ENCODE data around the gene ANXA11.
"Not testable (repeated sequence)": the region's sequence is repeated elsewhere in the genome, so short reads cannot be mapped to it uniquely, and the experiment has no call there.

The ANXA11 gene

DNA sequence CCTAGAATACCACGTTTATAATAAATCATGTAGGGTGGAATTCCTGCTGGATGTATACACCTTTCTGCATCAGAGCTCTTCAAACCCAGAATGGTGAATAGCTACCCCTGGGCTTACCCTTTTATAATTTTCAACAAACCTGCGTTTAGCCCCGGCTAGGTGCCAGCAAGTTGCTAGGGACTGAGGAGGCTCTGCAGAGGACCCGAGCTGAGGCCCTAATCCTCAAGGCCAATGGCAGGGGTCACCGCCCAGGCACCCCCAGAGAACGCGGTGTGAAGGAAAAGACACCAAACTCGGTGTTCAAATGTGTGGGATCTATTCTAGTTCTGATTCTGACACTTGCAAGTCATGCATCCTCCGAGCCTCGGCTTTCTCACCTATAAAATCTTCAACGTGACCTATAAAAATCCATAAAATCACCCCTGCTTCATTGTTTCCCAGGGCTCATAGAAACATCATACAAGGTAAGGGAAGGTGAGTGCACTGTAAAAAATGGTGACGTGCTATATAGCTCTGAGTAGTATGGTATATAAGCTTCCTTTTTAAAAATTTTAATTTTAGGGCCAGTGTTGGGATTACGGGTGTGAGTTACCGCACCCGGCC lies 2.5 kb upstream of the ANXA11 start:
- DNase-seq (ENCODE audit: low read depth): no peak

DNA sequence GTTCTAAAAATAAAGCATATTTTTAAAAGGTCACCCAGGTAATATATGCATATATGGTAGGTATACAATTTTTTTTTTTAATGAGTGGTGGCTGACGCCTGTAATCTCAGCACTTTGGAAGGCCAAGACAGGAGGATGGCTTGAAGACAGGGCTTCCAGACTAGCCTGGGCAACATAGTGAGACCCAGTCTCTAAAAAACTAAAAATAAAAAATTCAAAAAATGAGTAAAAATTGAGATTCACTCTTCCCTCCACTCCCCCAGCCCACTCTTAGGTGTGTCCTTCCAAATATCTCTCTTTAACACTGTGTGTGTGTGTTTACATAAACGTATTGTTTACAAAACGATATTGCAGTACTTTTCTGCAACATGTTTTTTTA lies 929 bp upstream of the ANXA11 start:
- DNase-seq (ENCODE audit: low read depth): no peak

DNA sequence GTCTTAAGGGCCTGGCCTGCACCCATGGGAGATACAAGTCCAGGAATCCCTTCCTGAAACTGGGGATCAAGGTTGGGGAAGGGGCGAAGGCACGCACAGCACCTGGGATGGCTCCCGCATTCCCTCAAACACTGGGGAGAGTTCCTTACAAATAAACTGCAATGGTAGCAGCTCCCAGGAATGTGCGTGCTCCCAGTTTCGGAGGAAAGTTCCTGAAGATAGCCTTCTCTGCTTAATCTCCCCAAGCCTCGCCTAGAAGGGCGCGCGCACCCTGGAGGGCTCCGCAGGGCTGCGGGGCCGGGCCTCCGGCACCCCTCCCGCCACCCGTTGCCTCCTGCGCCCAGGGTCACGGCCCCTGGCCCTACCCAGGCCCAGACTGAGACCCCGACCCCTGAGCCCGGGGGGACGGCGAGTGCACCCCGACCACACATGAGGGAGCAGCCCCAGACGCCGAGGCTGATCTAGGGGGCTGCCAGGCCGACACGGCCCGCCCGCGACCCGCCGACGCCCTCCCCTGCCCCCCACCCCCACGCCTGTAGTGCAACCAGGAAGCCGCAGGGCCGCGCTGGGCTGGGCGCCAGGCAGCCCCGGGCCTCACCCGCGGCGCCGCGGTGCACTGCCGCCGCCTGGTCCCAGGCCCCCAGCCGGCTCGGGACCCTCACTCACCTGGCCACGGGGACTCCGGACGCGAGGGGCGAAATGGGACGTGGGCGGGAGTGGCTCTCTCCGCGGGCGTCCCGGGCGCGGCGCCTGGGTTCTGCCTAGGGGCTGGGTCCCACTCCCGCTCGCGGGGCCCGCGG lies 460 bp downstream of the ANXA11 start:
- DNase-seq (ENCODE audit: low read depth): no peak

DNA sequence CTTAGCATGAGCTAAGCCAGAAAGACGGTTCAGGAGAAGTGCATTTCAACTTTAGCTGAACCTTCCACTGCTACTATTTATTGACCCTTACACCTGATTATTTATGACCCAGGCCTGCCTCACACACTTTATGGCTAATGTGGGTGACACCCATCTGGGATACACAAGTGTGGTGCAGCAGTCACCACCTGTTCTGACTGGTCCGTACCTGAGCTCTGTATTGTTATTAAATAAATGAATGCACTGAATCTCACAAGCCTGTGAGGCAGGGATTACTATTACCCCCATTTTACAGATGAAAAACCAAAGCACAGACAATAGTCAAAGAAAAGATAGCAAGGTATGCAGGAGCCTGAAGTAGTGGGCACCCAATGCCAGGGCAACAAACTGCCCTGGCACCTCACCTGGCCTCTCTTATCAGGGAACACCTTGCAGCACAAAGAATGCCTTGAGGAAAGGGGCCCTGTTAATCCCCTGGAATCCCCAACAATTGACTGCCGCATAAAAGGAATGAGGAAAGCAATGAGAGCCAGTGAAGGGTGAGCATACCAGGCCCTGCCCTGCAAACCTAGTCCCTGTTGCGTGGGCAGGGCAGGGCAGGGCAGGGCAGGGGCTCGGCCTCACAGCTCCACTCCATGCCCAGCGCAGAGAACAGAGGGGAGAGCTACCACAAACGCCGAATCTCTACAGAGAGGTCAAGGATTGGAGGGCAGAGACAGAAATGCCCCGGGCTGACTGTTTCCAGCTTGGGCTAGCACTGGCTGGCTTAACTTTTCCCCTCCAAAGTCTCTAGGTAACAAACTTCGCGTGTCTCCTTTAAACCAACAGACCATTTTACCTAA lies 1.3 kb downstream of the ANXA11 start:
- DNase-seq (ENCODE audit: low read depth): no peak

DNA sequence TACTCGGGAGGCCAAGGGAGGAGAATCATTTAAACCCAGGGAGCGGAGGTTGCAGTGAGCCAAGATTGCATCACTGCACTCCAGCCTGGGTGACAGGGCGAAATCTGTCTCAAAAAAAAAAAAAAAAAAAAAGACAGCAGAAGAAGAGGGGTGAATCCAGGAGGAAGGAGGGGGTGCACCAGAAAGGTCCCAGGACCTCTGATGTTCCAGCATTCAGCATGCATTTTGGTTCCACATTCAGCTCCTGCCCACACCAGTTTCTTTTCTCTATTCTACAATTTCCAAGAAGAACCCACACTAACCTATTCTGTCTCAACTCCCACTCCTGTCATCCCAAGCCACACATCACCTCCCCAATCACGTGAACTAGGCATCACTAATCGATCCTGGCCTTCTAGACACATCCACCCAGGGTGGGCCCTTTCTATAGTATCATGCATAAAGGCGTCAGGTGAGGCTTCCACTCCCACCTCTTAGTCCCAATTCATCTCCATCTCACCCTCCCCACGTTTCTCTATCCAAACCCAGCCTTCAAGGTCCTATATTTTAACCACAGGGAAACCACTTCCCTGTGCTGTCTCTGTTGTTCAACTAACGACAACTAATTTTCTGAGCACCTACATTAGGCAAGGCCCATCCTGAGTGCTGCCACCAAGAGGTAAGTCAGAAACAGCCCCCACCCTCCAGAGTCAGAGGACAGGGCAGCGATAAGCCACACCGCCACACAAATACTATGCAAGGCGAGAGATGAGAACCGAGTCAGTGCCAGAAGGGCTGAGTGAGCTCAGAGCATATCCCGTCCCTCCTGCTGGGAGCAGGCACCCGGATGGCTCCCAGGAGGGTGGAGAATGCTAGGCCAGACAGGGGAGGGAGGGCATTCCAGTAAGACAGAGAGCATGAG lies 2.2 kb downstream of the ANXA11 start:
- DNase-seq (ENCODE audit: low read depth): peak; percentile 92

DNA sequence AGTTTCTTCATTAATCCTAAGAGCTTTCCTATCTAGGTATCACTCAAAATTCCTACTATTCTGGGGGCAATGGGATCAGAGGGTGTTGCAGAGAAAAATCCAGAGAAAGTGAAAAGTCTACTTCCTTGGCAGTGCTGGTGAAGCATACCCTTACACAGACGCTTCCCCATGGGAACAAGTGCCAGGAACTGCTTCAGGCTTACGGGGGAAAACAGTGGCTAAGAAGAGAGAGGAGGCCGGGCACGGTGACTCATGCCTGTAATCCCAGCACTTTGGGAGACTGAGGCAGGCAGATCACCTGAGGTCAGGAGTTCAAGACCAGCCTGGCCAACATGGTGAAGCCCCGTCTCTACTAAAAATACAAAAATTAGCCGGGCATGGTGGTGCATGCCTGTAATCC lies 2.8 kb downstream of the ANXA11 start:
- not testable (repeated sequence) for DNase-seq (ENCODE audit: low read depth)

DNA sequence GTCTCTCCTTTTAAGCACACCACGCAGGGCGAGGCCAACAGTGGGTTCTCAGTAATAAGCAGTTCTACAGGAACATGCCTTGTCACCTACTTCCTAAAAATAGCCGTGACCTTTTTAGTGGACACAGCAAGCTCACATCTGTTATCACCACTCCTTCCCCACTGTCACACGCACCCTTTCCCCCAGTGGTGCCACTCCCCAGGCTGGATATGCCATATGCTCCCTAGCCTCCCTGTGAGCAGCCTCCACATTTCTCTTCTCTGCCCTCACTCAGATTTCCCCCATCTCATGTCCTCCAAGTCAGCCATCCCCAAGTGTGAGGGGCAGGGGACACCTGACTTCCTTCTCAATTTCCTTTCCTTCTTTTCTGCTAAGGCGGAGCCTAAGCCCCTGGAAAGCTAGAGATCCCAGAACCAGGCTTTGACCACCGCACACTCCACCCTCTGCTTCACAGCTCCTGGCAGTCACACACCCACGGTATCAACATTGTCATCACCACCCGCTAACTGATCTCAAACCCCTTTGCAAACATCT lies 3.7 kb downstream of the ANXA11 start:
- no peak for DNase-seq (ENCODE audit: low read depth)

DNA sequence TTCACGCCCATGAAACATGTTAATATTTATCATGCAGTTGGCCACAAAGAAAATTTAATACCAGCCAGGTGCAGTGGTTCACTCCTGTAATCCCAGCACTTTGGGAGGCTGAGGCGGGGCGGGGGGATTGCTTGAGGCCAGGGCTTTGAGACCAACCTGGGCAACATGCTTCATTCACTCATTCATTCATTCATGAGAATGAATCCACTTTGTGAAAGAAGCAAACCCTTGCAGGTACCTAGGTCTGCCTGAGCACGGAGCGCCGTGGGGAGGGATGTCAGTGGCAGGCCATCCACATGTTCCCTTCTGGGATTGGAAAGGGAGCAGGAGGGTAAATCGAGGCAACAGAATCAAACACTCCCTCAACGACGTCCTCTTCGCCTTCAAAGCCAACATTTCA lies 4.7 kb downstream of the ANXA11 start:
- no peak for DNase-seq (ENCODE audit: low read depth)

DNA sequence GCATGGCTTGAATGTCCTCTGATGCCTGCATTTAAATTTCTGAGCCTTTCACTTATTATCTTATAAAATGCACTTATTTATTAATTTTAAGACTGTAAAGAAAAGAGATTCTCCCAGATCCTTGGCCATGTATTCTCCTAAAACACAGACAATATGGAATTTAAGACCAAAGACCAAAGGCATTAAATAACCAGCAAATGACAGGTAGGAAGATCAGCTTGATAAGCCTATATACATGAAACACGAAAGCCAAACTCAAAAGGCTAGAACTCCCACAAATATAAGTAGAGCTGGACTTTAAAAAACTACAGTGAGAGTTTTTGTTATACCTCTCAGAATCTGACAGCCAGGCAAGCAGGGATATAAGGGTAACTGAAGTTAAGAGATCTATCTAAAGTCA lies 5.1 kb downstream of the ANXA11 start:
- DNase-seq (ENCODE audit: low read depth): no peak

DNA sequence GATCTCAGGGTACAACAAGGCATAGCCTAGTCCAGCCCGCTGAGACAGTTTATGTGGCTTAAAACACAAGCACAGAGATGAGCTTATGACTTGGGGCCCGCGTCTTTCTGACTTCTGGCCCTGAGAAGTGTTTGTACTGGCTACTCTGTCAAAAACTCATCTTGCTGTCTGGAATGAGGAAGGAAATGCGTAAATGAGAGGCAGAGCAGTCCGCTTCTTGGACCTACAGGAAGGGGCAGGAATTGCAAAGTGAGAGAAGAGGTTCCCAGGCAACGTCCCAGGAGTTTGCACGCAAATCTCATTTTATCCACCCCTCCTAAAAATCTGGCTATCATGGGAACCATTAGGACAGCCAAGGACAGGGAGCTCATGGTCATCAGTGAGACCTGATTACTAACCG lies 5.5 kb downstream of the ANXA11 start:
- DNase-seq (ENCODE audit: low read depth): peak; percentile 76

DNA sequence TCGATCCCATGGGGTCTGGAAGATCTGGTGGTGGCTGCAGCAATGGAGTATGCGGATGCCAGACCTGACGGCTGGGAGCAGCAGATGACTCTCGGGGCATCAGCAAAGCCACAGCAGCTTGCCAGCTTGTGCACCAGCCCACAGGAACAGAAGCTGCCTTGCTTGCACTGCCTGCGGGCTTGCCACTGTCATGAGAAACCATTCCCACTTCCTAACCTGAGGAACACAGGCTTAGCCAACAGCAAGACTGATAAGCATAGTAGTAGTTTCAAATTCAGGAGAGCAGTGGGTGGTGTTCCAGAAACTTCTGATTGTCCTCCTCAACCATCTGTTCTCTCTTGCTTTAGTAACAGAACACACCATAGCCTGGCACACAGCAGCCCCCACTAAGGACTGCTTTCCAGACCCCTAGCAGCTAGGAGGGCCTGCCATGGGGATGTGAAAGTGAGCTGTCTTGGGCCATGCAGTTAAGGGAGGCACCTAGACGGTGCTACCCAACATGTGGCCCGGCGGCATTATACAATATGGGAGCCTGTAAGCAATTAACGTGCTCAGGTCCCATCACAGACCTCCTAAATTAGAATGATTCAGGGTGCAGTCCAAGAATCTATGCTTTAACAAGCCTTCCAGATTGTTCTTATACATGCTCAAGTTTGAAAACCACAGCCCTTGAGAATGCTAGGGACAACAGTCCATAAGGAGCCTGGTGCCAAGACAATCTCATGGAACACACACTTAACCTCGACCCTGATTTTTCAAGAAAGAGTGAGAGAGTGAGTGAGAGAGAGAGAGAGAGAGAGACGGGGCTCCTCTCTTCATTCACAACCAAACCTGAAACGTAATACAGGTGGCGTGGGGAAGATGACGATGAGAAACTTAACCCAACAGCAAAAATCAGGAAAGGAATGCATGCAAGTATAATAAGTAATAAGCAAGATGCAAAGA lies 7.1 kb downstream of the ANXA11 start:
- no peak for DNase-seq (ENCODE audit: low read depth)

DNA sequence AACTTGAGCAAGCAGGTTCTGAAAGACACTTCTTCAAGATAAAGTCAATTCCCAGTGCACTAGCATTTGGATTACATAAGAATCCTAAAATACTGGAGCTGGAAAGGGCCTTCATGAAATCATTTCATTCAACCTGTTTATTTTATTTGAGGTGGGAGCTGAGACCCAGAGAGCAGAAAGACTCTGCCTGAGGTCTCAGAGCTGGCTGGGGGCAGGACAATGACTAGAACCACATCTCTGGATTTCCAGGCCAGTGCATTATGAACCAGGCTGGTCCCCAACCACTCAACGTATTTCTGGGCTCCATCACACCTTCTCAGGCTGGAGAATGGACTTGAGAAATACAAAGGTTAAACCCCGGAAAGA lies 8.4 kb downstream of the ANXA11 start:
- no peak for DNase-seq (ENCODE audit: low read depth)

DNA sequence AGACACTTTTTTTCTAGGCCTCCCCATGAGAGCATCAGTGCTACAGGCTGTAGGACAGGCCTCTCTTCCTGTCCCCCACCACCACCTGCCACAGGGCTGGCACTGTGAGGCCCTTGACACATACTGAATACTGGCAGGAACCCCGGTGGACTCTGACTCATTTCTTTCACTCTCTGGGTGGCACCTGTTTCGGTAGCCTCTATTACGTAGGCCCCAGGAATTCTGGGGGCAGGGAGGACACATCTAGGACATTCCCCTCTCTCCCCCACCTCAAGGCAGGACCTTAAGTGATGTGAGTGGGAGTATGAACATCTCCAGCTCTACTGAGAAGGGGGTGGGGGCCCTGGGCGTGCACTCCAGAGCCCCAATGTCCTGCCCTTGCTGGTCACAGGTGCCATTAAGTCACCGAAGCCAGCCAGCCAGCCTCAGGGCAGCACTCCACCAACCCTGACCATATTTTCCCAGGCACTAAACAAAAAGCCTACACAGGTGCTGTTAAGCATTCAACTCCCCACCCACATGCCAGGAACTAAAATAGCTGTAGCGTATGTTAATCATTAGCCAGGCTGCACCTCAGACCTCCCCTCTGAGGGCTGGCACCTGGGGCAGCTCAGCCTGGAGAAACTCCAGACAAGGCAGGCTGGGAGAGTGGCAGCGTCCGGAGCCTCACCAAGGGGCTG lies 8.9 kb downstream of the ANXA11 start:
- peak; percentile 61 for DNase-seq (ENCODE audit: low read depth)

DNA sequence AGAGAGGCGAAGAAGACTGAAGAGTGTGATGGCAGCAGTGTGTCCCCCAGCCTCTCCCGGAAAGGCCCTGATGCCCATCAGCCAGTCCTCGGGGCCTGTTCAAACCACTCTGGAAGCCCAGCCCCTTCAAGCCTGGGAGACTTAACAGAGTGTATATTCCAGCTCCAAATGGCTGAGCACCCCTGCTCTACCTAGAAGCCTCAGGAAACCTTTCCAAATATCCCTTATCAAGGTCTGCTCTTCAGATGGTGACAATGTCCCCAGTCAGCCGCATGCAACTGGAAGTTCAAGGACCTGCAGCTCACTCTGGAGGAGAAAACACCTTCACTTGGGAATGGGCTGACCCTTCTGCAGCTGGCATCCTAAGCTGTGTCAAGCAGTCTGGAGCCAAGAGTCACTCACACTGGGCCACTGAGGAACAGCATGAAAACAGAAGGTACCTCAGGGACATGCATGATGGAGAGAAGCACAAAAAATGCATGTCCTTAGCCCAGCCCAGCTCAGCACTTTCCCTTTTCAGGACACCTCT lies 10.2 kb downstream of the ANXA11 start:
- no peak for DNase-seq (ENCODE audit: low read depth)

DNA sequence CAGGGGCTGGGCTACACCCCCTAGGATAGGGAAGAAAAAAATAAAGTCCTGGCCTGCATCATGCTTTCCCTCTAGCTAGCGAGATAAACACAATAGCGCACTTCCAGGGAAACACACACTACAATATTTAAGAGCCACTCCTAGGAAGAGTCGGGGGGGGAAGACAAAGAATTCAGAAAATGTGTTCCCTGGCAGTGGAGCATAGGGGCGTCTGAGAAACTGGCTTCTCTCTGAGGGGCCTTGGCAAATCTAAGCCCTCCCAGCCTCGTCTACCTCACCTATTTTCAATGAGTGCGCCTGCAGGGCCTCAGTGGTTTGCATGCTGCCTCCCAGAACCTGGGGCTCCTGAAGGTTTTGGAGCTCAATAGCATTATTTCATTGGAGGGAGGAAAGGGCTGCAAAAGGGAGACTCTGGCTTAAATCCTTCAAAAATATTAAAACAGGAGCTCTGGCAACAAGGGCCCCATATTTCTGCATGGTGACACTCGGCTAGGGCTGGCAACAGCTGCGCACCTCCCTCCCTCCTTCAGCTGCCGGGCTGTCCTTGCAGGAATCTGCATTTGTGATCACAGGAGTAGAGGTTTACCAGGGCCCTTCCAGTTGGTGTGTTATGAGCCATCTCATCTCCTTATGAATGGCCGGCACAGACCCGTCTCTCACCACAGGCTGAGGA lies 10.8 kb downstream of the ANXA11 start:
- DNase-seq (ENCODE audit: low read depth): no peak

DNA sequence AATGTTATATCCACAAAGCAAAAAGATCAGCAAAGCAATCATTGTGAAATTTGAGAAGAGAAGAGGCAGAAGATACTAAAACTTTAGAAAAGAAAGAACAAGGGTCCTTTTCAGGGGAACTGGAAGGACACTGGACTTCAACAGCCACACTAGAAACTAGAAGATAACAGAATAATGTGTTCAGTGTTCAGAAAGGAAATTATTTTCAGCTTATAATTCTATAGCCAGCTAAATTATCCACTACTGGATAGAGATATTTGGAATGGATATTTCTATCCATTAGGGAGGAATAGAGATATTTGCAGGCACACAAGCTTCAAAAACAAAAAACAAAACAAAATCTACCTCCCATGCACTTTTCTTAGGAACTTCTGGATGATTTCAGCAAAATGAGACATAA lies 12.8 kb downstream of the ANXA11 start:
- DNase-seq (ENCODE audit: low read depth): no peak

DNA sequence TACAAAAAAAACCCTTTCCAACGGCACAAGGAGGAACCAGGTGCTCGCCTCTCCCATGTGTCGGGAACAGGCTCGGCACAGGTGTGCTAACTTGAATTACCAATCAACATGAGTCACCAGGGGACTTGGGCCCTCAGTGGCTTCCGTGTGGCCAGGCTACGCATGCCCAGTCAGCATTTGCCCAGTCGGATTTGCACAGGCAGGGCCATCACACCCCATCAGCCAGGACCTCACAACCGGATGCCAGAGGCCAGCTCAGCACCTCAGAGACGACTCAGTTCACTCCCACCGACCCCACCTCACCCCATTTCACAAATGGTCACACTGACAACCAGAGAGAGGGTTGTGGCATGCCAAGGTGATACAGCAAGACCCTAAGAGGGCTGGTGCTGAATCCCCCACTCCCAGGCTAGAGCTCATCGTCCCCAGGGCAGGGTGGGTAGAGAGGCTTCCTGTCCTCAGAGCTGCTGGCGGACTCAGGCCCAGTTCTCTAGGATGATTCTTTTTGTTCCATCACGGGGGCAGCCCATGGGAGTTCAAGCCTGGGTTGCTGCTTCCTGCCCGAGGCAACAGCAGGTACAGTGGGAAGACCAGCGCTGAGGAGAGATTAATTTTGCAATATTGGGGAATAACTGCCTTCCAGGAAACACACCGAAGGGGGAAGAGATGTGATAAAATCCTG lies 13.6 kb downstream of the ANXA11 start:
- DNase-seq (ENCODE audit: low read depth): no peak

DNA sequence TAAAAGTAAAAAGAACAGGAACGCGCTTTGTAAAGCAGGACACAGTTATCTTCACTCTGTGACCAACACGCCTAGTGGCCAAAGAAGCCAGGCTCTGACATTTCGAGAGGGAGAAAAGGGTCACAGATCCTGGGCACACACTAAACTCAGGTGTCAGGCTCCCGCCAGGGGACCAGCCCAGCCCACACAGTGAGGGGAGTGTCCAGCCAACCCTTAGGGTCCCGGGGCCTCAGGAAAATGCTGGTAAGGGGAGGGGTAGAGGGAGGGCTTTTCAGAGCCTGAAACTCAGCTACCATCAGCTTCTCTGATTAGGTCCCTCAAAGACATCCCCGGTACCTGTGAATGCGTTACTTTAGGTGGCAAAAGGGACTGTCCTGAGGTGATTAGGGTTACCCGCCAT lies 16.6 kb downstream of the ANXA11 start:
- no peak for DNase-seq (ENCODE audit: low read depth)

Measured in amniotic epithelial cell (primary cell).